Stimulated activated CD8-positive, alpha-beta memory T cell treated with anti-CD3 and anti-CD28 coated beads, Interleukin-4, amount 100 ng/mL, for 1 hour (primary cell): ENCODE measurements around the gene OR6K6.

Source experiments
- DNase-seq, 2 donors: peaks; one replicate each; pipeline ENCODE4 v3.0.0-alpha.2; 2020; ENCODE audit warnings: low read depth in 2 of 2, low spot score in 1 of 2

OR6K6 gene, protein sequence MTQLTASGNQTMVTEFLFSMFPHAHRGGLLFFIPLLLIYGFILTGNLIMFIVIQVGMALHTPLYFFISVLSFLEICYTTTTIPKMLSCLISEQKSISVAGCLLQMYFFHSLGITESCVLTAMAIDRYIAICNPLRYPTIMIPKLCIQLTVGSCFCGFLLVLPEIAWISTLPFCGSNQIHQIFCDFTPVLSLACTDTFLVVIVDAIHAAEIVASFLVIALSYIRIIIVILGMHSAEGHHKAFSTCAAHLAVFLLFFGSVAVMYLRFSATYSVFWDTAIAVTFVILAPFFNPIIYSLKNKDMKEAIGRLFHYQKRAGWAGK

DNA sequence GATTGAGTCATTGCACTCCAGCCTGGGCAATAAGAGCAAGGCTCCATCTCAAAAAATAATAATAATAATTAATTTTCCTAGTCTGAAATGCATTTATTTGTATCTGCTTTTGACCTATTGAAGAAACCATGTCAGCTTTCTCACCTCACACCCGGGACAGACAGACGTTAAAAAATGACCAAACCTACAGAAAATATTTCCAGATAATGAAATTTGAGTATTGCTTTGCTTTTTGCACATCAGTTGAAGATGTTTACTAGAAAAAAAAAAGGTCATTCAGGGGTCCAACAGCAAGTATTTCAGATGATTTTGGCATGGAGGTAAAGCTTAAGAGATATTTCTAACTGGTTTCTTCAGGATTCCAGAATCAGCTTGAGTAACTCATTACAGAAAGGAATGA, at the start of gene OR6K6:
Gene OR6K6 (plus strand): TSS at position 301 of the 400 bp plus-strand sequence. CDS start 168 bp downstream, outside the sequence.
- no peak for DNase-seq

DNA sequence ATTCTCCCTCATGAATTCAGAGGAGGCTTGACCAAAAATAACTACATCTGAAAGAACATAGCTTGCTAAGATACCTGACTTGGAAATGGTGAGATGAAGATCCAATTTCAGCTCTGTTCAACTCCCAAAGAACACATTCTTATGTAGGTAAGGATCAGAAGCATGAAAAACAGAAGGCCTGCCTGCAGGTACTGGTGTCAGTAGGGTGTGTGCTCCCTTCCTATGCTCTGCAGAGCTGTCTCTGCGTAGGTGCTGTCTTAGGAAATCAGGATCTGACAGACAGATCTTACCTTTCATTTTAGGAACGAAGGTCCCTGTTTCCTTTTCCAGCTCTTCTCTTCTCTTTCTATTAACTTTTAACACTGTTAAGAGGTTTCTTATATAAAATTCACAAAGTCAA, 48.4 kb upstream of the OR6K6 start:
- no peak for DNase-seq

DNA sequence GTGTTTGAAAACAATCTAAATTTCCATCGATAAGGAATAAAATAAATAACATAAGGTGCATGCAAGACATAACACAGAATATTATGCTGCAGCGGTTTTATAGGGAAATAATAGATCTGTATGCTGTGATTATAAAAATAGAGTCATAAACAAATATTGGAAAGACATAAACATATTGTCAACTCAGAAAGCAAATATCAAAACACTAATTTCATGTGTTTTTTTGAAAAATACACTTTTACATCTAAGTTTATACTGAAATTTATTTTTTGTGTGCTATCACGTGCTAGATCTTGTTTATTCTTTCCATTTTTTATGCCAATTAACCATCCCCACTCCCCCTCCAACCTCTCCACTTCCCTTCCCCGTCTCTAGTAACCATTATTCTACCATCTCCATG, 43.4 kb upstream of the OR6K6 start:
- no peak for DNase-seq

DNA sequence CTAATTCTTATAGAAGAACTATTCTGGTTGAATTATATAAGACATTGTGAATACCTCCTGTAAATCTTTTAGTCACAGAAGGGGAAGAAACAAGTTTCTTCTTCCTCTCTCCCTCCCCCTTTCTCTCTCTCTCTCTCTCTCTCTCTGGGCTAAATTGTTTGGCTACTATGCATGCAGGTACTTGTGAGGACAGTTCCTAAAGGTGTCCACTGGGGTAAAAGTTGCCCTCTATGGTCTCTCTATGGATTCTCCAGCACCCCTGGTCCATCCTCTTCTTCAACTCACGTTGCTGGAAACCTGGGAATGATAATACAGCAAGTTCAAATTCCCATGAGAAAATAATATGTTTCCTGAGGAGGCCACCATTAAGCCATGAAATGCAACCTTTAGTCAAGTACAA, 39.8 kb upstream of the OR6K6 start:
- DNase-seq = no peak

DNA sequence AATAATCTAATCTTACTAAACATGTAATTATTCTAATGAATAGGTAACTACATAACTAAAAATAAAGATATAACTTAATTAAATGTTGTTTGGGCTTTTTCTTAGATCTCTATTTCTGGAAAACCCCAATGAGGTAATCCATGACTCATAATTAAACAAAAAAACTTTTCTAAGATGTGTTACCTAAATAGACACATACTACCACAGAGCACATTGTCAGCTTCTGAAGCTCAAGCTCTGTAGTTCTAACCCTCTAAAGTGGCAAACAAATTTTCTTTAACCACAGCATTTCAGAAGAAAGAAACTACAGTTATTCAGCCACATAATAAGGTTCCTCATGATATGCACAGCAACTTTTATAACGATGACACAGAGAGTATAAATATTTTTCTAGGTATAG, 38.2 kb upstream of the OR6K6 start:
- DNase-seq = no peak

DNA sequence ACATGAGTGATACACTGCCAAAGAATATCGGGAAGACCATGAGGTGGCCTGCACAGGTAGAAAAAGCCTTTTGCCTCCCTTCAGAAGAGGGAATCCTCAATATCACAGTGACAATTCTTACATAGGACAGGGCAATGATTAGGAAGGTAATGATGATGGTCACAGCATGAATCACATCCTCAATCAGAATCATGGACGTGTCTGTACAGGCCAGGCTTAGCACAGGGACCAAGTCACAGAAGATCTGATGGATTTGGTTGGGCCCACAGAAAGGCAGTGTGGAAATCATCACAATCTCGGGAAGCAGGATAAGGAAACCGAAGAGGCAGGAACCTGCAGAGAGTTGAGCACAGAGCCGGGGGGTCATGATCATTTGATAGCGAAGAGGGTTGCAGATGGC, 37.2 kb upstream of the OR6K6 start:
- no peak for DNase-seq

DNA sequence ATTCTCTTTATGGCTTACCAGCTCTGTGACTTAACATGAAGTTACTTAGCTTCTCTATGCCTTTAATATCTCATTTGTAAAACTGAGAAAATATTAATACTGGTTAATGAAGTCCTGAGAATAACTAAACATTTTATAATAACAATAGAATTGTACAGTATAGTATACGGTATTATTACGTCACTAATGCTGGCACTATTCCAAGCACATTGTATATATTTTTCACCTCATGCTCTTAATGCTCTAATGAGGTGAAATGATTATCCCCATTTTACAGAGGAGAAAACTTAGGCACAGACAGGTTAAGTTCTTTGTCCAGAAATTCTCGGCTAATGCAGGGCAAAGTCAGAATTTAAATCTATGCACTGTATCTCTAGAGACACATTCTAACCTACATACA, 34.9 kb upstream of the OR6K6 start:
- DNase-seq = no peak

DNA sequence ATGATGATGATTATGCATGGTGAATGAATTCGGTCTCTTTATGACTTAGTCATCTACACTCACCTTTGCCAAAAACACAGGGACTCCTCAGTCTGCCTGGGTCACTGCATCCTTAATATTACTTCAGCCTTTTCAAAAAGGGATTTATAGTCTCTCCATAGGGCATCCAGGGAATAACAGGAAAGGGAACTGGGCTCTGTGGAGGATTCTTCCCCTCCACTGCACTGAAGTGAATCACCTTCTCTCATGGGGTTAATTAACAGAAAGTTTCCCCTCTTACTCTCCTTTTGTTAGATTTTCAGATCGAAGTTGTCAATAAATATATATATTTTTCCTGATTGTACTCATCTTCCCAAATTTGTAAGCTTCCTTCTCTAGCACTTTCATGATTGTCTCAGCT, 33.9 kb upstream of the OR6K6 start, which contains the start of gene OR6K3:
Gene OR6K3 (minus strand): TSS at position 101 of the 400 bp plus-strand sequence. CDS start 2,605 bp downstream, outside the sequence.
- no peak for DNase-seq

DNA sequence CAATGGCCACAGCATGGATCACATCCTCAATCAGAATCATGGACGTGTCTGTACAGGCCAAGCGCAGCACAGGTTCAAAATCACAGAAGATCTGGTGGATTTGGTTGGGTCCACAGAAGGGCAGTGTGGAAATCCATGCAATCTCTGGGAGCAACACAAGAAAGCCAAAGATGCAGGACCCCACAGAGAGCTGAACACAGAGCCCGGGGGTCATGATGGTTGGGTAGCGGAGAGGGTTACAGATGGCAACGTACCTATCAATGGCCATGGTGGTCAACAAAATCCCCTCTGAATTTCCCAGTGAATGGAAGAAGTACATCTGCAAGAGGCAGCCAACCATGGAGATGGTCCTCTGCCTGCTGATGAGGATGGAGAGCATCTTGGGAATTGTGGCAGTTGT, 30.1 kb upstream of the OR6K6 start:
- no peak for DNase-seq

DNA sequence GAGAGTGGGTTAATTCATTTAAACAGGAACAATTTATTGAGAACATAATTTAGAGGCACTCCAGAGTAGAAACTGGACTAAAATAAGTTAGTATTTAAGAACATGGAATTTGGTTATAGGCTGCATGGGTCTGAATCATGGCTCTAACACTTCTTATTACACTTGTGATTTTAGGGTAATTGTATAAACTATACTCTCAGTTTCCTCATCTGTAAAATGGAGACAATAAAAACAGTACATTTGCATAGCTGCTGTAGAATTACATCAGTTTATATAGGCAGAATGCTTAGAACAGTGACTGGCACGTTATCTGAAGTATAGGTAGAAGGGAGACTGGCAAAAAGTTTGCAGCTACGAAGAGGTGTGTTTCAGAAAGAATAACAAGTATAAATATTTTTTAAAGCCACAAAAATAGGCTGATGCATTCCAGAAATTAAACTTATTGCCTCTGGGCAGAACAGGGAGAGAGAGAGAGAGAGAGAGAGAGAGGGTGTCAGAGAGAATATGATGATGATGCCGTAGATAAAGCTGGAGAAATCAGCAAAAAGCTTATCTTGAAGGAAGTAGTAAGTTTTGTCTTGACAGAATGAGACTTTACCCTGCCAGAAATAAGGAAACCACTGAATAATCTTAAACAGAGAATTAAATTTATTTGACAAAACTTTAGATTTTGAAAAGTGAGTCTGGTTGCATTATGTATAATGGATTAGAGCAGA, 25.9 kb upstream of the OR6K6 start:
- no peak for DNase-seq

DNA sequence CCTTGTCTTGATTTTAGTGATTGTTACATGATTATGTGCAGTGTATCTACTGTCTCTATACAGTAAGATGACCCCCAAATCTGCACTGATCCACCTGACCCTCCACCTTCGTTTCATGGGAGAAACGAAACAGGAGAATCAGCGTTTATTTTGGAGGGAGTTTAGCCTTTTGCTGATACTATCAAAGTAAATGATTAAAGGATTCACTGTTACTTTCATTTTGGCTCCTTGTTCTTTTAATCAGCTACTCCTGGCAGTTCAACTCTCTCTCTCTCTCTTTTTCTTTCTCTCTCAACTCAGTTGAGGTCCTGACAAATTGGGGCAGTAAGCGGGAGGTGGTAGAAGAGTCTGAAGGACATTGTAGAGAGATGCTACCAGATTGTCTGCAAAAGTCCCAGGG, 24.1 kb upstream of the OR6K6 start:
- DNase-seq = no peak

DNA sequence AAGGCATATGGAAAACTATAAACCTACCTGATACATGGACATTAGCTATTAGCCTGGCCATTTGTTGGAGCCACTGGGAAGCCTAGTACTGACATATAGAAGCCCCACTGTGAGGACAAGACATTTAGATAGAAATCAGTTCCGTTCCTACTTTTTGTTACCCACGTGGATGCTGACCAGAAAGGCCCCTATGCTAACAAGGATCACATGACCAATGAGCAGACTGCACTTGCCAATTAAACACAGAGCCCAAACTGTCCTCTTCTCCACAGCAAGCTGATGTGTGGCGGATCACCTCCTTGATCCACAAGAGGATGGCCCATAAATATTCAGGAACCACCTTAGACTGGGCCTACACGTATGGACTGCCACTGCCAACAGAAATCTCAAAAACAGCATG, 22.8 kb upstream of the OR6K6 start:
- DNase-seq = no peak

DNA sequence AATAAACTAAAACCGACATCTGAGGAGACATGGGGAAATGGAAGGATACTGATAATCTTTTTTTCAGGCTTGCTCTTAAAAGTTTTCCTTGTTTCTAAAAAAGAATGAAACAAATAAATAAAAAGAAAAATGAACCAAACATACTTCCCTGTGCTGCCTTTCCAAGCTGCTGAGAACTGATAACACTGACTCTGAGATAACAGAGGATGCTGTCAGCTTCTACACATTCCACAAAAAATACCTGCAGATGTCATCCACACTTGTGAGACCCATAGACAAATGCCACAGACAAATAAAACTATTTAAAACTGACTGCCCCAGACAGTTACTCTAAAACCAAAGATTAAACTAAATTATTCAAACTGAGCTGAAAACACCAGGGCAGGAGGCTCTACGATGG, 22.0 kb upstream of the OR6K6 start:
- no peak for DNase-seq

DNA sequence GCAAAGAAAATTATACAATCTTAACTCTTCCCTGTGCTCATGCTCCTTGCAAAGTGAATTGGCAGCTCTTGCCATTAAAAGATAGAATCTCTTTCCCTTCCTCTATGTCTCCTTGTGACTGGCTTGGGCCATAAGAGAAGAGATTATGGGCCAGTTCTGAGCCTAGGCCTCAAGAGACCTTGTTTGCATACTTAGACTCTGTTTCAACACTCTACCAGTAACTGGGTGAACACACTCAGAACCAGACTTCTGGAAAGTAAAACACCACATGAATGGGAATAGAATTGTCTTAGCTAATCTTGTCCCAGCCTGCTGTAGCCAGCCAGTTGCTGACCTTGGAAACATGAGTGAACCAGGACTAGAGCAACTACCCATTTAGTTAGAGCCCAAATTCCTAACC, 18.7 kb upstream of the OR6K6 start:
- DNase-seq = no peak

DNA sequence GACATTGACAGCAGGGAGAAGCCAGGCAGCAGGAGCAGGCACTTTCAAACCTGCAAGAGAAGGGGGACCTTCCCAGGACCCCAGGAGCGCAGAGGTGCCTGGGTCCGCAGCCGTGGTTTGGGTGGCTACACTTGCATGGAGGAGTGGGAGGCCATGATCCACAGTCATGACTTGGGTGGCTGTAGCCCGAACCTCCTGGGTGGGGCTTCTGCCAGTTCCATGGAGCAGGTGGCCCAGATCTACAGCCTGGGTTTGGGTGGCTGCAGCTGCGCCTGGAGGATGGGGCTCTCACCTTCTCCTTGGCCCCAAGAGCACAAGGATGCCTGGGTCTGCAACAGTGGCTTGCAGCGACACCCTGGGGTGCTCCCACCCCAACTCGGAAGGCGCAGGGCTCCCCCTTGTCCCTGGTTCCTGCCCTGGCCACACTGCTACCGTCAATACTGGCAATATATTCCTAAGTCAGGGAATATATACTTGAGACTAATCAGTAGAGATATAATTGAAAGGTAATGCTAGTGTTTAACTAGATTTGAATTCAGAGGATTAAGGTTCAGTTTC, 2.3 kb upstream of the OR6K6 start:
- DNase-seq = no peak

DNA sequence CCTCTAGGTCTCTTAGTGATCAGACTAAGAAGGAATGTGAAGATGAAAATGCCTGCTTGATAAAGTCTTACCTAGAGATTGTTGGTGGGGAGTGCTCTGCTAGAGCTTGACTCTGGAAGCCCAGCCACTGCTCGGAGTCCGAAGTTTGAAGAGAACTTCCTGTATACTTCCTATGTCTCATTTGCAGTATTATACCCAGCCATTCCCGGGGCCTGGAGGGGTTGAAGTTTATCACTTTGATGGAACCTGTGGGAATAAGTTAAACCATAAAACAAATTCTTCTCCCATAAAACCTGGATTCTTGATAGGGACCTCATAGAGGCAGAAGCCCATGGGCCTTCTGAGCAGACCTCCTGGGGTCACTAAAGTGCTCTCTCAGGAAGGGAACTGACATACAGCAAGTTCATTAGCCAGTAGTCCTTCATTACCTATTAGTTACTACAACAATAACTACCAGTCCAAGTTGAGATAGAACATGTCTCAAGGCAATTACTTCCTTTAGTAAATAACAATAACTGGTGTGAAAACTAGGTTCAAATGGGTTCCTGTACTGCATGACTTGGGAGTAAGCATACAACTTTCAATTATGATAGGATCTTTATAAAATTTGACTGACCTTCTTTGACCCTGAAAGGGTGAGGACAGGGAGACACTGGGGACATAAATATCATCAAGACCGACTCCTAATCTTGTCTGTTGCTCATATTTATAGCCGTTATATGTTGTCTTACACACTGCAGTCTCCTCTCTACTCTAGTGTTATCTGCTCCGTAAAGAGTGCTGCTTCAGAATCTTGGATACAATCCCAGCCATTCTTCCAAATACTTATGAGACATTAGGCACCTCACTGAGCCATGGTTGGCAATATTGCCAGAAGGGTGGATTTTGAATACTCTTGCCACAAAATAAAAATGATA, 17.7 kb downstream of the OR6K6 start, which contains the start of gene OR6N1:
Gene OR6N1 (minus strand): TSS at position 246 of the 917 bp plus-strand sequence. CDS start 5,513 bp downstream, outside the sequence.
- DNase-seq = no peak

DNA sequence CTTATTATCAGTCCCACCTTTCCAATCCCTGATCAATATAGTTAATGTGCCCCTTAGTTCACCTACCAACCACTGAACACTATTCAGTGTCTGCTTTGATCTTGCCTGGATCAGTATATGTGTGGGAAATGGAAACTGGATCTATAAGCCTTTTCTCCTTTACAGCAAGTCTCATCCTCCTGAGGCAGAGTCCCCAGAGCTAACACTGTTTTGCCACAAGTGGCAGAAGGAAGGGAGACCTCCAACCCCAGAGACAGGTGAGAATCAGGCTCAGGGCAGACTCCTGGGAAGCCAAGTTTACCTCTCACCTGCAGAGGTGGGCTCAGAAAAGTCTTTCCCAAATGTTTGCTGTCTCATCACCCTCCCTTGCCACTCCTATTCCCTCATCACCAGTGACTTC, 26.6 kb downstream of the OR6K6 start, which contains the start of gene OR6N2:
Gene OR6N2 (minus strand): TSS at position 101 of the 400 bp plus-strand sequence. CDS start 3,569 bp downstream, outside the sequence.
- DNase-seq = no peak

DNA sequence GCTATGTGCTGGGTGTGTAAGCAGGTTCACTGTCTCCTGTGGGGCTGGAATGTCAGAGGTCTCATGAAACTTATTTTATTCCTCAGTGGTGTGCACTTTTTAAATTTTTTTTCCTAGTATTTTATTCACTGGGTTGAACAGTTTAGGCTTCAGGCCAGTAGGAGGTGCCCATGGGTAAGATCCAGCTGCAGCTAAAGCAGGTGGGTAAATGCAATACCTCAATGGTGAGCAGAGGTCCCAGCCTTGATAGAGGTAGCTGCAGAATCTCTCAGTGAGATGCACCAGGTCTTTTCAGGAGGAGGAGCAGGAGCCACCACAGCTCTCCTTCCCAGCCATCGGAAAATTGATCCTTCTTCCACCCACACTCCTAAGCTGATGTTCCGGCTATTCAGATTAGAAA, 39.1 kb downstream of the OR6K6 start:
- peak in 1 of 2 donors; percentile 11 for DNase-seq

DNA sequence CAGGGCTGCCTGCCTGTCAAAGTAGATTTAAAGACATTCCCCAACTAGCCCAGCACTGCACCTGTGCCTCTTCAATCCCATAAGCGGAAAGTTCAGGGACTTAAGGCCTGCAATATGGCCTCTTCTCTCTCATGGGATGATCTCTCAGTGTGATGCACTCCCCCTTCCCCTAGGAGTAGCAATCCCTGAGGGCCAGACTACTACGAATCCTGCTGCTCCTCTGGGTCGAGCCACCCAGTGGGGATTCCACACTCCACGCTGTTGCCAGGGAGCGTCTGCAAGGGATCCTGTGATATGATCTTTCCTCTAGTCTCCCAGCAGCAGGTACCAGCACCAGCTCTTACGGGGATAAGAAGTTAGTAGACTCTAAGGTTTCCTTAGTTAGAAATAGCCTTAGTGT, 39.7 kb downstream of the OR6K6 start:
- no peak for DNase-seq

DNA sequence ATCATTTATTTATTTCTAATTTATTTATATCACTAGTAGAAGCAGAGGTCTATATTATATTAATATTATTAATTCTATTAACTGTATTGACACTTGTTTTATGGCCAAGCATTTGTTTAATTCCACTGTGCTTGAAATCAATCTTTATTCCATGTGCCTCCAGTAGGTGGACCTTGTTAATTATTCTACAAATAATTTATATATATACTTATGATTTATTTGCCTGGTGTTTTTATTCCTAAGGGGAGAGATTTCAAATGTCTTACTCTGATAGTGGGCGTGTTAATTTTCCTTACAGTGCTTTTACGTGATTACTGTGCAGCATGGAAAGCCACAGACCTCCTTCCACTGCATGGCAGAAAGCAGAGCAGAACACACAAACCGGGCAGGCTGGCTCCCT, 44.0 kb downstream of the OR6K6 start:
- no peak for DNase-seq

DNA sequence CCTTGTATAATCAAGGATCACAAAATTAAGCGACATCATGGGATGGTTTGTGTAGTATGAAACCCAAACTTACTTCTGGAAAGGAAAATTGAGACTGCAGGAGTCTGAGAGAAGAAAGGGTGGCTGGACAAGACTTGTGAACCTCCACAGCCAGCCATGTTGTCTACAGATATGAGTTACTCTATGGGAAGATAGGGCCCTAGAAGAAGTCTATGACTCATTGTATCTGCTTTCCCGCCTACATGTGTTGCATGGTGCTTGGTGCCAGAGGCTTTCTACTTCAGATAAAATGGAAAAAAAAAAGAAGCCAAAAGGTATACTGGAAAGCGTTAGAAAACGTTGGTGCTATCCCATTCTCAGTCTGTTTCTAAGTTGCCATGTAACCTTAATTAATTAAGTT, 45.2 kb downstream of the OR6K6 start:
- no peak for DNase-seq
